ENCODE measurements around the gene MRPL52.

GRCh38 chr14:22780105-22780679, 49.5 kb upstream of the MRPL52 start:
- TF ChIP-seq EZH2 (IDR thresholded peaks at IDR 0.05) (no peak), POLR2AphosphoS5 (IDR thresholded peaks at IDR 0.05; ENCODE audit: borderline replicate concordance, low read depth, low read length) (no peak), FOXP2 (optimal IDR thresholded peaks at IDR 0.05; ENCODE audit: control extremely low read depth, extremely low read length, insufficient read depth) (no peak)

Data from SK-N-MC (cell line).